Fibroblast of skin of left quadriceps (primary cell): ENCODE measurements around the gene MDM2.

Experiments used
- DNase-seq, 2 experiments: peaks; one replicate each; pipeline ENCODE4 v3.0.0-alpha.2; 2013; ENCODE audit warnings: low read depth in 2 of 2

Gene MDM2

DNA sequence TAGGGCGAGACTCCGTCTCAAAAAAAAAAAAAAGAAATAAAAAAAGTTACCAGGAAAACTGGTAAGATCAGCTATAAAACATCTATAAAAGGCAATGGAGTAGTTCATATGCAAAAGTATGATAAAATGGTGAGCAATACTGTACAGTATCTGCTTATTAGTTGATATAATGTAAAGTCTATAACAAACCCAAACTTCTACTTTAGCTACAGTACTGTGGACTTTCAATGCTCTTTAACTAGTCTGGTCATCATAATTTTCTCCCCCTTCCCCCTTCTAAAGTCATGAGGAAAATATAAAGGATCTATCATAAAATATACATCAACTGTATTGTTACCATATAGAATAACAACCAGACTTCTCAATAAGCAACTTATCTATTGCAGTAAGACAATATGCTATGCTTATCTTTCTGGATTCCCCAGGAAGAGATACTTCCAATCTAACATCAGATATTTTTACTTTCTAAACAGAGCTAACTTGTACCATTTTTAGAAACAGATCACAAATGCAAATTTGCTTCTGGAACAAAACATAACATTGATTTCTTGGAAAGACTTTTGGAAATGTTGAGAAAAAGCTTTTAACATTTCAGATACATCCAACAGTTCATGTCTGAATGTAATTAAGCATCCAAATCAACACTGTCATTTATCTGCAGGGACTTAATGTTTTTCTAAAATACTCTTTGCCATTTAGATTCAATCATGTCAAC, 43.8 kb downstream of the MDM2 start:
- DNase-seq = no peak

DNA sequence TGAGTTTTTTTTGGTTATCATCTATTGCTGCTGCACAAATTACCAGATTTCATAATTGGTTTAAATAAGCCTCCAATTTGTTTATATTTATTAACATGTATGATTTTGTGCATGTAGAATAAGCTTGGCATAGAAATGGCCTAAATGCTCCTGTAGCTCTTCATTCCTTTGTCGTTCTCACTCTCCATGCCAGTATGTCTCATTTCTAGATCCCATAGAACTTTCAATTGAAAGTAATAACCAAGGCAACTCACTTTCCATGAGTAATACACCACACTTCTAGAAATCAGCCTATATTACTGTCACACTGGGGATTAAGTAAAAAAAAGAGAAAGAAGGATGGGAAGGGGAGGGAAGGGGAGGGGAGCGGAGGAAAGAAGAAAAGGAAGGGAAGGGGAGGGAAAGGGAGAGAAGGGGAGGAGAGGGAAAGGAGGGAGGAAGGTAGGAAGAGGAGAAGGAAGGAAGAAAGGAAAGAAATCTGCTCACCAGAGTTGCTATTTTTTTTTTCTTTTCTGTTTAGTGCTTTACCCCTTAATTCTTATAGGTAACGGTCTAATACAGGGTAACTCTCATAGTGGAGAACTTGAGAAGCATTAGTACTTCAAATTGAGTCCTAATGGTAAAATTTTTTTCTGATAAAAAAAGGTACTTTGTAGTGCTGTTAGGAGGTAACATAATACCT, 45.6 kb downstream of the MDM2 start:
- DNase-seq = no peak

DNA sequence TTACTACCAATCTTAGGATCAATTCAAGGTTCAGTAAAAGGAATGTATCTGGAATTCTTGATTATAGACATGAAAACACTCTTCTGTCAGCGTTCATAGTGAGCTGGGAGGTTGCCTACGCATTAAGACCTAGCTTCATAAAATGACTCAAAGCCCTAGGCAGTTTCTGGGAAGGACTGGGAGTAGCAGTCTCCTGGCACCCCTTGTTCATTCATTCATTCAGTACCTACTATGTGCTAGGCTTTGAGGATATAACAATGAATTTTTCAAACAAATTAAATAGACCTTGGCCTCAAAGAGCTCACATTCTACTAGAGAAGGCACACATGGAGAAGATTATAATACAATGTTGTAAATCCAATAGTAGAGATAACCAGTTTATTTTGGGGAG, 46.1 kb downstream of the MDM2 start:
- no peak for DNase-seq

DNA sequence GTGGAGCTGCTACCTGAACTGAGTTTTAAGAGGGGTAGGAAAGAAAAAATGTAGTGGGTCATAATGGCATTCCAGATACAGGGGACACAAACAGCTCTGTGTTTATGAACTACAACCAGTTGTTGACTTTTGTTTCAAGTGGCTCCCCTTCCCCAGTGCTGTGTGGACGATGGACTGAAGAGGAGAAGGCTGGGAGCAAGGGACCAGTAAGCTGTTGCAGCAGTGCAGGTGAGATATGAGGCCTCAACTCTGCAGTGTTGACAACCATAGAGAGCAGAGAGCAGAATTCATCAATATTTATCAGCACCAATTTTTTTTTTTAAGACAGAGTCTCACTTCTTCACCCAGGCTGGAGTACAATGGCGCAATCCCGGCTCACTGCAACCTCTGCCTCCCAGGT, 46.6 kb downstream of the MDM2 start:
- no peak for DNase-seq

DNA sequence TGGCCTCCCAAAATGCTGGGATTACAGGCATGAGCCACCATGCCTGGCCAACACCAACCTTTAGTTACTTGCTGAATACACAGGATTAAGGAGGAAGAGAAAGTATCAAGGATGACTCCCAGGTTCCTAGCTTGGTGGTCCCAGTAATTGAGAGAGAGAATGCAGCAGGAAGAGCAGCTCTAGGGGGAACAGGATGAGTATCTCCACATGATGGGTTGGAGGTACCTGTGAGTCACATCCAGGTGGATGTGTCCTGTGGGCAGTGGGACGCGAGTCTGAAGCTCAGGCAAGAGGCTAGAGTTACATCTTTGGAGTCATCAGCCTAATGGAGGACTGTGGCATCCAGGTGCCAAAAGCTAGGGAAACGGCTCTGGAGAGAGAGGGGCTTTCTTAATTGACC, 47.1 kb downstream of the MDM2 start:
- DNase-seq = no peak

DNA sequence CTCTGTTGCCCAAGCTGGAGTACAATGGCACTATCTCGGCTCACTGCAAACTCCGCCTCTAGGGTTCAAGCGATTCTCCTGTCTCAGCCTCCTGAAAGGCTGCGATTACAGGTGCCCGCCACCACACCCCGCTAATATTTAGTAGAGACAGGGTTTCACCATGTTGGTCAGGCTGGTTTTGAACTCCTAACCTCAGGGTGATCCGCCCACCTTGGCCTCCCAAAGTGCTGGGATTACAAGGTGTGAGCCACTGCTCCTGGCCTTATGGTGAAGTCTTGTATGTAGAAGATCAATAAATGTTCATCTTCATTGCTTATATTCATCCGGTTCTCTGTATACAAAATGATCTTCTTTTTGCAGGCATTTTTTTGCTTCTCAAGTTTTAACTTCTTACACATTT, 47.8 kb downstream of the MDM2 start:
- DNase-seq = no peak

DNA sequence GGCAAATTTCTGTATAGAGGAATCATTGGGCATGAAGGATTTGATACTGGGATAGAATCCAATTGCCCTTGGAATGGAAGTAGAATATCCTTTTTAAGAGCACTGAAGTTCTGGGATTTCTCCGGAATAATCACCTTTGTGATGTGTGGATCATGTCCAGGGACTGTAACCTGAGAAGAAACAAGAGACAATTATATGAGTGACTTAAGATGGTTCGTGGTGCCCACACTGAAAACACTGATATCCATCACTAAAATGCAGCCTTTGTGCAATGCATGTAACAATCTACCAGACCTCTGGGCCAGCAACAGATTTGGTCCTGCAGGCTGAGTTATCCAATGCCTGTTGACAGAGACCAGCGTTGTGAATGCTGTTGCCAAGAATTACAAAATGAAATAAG, 48.5 kb downstream of the MDM2 start:
- no peak for DNase-seq

DNA sequence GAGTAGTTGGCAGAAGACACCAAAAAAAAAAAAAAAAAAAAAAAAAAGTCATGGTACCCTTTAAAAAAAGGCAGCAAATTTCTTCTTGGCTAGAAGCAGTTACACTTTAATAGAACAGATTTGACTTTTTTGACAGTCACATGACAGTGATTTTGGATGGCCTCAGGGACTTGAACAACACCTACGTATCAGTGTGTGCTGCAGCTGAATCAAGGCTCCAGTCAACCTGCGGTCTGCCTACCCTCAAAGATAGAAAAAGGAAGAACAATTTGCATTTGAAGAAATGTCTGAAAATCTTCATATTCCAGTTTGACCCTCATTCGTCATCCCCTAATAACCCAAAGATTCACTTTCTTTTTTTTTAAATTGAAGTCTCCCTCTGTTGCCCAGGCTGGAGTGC, 53.9 kb downstream of the MDM2 start:
- DNase-seq = no peak

DNA sequence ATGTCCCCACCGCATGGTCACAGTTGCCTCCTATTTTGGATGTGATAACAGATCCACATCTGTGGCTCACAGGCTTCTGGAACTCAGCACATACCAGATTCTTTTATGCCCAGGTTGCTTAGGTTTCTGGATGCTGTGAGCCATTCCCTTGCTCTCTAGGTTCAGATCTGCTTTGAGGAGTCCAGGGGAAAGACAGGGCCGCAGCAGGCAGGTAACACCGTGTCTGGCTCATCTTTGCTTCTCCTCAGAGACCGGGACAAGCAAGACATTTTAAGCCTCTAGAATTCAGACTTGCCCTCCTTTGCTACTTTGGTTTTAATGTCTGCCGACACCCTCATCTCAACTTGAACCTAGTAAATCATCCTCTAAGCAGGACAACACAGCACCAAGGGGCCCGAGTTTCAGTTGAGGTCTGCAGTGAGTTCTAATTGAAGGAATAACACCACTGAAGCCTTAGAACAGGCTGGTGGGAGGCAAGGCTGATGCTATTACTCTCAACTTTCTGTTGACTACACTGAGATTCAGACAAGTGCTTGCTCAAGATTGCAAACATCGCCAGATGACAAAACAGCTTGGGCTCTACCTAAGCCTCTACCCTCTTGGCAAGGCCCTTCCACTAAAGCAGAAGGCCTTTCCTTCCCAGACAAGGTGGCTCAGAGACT, 55.3 kb downstream of the MDM2 start:
- no peak for DNase-seq

DNA sequence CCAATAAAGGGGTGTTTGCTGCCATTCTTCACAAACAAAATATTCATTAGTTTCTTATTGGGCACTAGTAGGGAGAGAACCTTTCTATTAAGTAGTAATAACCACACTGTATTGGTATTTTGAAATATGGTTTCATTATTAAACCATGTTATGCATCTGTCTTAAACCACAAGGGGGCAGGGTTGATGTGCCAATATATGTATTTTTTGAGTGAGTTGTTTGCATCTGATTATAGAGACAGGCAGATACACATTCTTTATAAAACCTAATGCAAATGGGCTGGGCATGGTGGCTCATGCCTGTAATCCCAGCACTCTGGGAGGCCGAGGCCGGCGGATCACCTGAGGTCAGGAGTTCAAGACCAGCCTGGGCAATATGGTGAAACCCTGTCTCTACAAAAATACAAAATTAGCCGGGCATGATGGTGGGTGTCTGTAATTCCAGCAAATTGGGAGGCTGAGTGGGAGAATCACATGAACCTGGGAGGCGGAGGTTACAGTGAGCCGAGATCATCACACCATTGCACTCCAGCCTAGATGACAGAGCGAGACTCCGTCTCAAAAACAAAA, 56.0 kb downstream of the MDM2 start:
- DNase-seq = peak; percentile 27 to 38

DNA sequence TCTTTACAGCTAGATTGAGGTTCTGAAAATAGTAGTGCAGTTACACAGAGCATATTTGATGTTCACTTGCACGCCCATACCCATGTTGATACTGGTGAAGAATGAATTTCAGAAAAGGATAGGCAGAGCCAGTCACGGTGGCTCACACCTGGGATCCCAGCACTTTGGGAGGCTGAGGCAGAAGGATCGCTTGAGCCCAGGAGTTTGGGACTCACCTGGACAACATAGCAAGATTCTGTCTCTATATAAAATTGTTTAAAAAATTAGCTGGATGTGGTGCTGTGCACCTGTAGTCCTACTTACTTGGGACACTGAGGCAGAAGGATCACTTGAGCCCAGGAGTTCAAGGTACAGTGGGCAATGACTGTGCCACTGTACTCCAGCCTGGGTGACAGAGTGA, 56.6 kb downstream of the MDM2 start:
- DNase-seq = no peak

DNA sequence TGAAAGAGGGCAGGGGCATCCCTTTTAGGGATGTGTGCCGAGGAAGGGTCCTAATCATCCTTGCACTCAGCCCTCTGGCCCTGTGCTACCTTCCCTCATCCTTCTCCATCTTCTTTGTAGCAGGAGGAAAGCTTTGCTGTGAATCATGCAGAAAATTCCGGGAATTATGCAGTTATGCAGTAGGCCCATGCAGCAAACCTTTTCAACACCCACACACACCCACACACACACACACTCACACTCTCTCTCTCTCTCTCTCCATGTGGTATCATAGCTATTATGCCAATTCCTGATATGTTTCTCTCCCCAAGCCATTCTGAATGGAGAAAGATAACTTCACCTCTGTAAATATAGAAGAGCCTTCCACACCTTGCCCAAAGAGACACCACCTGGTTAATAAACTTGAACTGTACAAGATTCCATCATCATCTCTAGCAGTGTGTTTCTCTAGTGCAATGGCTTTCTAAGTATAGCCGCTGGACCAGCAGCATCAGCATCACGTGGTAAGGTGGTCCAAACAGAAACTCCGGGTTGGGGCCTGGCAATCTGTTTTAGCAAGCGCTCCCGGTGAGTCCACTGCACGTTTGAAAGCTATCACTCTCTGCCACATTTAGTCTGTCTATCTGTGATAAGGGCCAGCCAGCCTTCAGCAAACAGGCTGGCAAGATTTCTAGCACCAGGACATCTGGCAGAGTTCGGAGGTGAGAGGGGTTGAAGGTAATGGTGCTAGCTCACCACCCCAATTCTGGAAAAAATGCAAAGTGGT, 57.6 kb downstream of the MDM2 start:
- no peak for DNase-seq

DNA sequence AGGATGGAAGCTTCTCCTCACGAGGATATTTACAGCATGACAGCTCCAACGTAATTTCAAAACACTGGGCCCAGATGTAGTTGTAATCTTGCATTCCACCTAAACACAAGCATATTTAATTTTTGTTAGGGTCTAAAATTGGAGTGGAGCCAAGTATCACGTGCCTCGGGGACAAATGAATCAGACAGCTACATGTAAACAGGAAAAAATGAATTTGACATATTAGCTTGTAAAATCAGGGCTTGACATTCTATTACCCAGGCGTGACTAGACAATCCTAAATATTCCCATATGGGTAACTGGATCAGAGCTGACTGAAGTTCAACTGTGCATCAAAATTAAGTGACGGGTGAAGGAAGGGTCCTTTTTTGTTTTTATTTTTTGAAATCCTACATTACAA, 59.0 kb downstream of the MDM2 start:
- DNase-seq = peak in 1 of 2 experiments; percentile 11

DNA sequence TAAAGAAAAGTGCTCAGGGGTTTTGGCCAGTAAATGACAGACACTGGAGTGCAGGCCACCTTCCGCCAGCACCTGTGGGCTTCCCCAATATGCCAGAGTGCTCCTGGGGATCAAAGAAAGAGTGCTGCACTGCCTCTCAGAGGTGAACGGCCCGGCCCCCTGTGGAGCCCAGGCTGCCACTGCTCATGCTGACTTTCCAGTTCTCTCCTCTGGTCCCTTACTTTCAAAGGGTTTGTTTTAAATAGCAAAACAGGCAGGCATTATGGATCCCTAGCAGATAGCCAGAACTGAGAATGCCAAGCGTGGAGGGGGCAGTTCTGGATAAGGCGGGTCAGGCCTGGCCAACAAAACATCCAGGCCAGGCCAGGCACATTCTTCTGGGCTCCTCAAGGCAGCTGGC, 59.6 kb downstream of the MDM2 start:
- no peak for DNase-seq

DNA sequence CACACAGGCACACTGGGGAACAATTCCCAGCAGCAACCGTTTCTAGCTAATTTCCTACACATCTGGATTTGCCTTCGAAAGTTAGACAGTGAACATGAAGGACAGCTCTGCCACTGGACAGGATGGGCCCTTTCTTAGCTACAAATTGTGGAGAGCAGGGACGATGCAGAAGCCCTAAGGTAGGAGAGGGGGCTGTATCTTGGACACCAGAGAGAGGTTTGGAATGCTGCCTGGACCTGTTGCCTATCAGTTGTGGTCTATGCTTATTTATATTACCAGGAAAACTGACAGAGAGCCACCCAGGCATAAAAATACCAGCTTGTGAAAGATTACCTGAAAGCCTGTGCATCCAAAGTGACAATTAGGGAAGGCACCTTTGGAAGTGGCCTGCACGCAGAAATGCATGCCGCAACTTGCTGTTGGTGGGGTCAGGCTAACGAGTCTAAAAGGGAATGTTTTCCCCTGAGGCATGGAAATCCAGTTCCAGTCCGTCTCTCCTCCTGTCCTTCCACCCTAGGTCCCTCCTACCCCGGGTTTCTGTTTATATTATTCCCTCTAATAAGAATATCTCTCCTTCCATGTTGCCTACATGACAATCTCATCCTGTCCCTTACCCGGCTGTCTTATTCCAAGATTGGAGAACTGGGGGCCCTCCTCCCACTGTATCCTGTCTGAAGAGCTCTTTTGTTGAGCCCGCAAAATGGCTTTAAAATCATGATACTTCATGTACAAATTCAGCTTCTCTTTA, 60.2 kb downstream of the MDM2 start:
- DNase-seq = no peak

DNA sequence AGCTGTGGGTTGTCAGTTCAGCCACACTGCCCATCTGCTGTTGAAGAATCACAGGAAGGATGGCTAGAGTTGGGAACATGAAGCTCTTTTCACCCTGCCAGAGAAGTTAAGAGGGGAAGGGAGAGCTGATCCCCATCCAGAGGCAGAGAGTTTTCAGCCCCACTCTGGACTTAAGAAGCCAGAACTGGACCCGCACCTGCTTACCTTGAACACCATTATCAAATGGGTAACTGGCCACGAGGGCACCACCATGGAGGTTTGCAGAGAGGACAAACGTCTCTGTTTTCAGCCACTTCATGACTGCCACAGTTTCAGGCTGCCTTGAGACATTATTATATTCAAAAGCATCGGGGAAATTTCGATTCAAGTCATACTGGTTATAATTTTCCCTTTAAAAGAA, 62.0 kb downstream of the MDM2 start:
- DNase-seq = no peak

DNA sequence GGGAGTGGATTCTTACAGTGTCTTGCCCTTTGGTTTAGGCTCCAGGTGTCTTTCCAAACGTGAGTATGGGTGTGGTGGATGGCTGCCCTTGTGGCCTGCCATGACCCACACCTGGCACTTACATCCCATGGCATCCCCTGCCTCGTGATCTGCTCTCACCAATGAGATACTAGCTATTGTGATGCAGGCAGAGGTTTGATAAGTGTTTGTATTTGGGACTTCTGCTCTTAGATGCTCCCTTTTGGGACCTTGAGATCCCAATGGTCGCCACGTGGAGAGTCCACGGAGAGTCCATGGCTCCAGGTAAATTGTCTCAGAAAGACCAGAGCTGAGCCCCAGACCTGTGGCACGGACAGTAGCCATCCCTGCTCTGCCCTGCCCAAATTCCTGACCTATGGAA, 62.5 kb downstream of the MDM2 start:
- DNase-seq = no peak

DNA sequence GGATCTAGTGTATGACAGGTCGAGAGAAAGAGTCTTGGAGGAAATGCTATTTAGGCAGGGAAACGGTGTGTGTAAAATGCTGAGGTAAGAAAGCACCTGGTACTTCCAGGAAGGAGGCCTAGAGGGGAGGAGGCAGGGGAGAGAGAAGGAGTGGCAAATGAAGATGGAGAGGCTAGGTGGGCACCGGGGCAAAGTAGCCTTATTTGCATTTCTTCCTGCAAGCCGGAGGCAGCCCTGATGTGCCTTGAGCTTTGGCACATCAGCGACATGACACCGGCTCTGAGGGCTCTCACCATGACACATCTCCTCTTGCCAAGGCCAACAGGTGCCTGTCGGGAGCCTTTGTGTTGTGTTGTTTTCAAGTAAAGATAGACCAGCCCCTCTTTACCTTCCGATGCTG, 63.4 kb downstream of the MDM2 start:
- DNase-seq = no peak

DNA sequence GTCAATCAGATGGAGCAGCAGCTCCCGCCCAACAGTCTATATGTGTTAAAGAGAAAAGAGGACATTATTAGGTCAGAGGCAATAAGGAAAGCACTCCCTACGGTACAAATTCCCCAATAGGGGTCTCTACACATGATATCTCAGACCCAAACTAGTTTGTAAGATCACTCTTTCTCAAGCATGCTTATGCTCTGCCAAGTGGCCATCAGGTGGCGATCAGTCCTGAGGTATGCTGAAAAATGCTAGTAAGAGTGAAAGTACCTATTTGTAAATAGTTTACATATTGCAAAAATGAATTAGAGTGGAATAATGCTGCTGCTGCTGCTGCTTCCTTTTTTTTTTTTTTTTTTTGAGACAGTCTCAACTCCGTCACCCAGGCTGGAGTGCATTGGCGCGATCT, 63.9 kb downstream of the MDM2 start:
- no peak for DNase-seq

DNA sequence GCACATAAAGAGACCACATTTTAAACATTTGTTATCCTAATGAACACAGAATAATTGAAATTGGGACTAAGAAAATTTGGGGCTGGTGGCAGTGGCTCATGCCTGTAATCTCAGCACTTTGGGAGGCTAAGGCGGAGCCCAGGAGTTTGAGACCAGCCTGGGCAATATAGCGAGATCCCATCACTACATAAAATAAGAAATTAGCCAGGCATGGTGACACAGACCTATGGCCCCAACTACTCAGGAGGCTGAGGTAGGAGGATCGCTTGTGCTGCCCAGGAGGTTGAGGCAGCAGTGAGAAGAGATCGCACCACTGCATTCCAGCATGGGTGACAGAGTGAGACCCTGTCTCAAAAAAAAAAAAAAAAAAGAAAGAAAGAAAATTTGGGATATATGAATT, 65.3 kb downstream of the MDM2 start:
- no peak for DNase-seq

DNA sequence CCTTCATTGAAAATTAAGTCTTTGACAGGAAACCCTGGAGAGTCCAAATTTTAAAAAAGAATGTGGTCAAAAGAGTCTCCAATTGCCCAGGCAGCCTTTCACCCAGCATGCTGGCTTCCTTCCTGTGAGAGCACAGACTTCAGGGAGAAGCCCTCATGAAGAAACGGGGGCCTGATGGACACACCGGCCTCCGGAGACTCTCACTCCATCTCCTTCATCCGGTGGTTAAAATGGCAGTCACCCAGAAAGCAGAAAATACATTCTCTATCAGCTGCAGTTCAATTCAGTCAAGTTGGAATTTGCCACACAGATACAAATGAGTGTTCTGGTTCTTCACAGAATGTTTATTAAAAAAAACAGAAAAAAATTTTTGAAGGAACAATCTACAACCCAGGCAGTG, 68.5 kb downstream of the MDM2 start:
- no peak for DNase-seq
